Measurements from ENCODE around the gene APOH.
A peak's percentile ranks its signal among the peaks of the same experiment; 100 is the strongest.
"Not testable (repeated sequence)": the region's sequence is repeated elsewhere in the genome, so short reads cannot be mapped to it uniquely, and the experiment has no call there.

Gene APOH

GRCh38 chr17:66228887-66229782 is at the start of gene APOH:
APOH (minus strand) TSS chr17:66229415; CDS start chr17:66229379, 36 bp downstream.
- no peak for DNase-seq (ENCODE audit: low read depth)

- no peak for DNase-seq (ENCODE audit: low read depth)
Measured at GRCh38 chr17:66277191-66277590, 48.0 kb upstream of the APOH start.

GRCh38 chr17:66276328-66276937 is 47.2 kb upstream of the APOH start:
- no peak for DNase-seq (ENCODE audit: low read depth)

- DNase-seq (ENCODE audit: low read depth) = no peak
Measured at GRCh38 chr17:66275651-66276050, 46.4 kb upstream of the APOH start.

- no peak for DNase-seq (ENCODE audit: low read depth)
Measured at GRCh38 chr17:66273586-66273848, 44.3 kb upstream of the APOH start.

- DNase-seq (ENCODE audit: low read depth) = no peak
Measured at GRCh38 chr17:66272811-66273585, 43.8 kb upstream of the APOH start.

- no peak for DNase-seq (ENCODE audit: low read depth)
Measured at GRCh38 chr17:66271512-66271911, 42.3 kb upstream of the APOH start.

- DNase-seq (ENCODE audit: low read depth) = no peak
Measured at GRCh38 chr17:66270106-66270505, 40.9 kb upstream of the APOH start.

- DNase-seq (ENCODE audit: low read depth) = no peak
Measured at GRCh38 chr17:66268247-66268927, 39.2 kb upstream of the APOH start.

- no peak for DNase-seq (ENCODE audit: low read depth)
Measured at GRCh38 chr17:66264696-66265095, 35.5 kb upstream of the APOH start.

- no peak for DNase-seq (ENCODE audit: low read depth)
Measured at GRCh38 chr17:66262767-66263166, 33.6 kb upstream of the APOH start.

GRCh38 chr17:66260688-66261087 is 31.5 kb upstream of the APOH start:
- DNase-seq (ENCODE audit: low read depth) = no peak

GRCh38 chr17:66260275-66260674 is 31.1 kb upstream of the APOH start:
- DNase-seq (ENCODE audit: low read depth) = no peak

GRCh38 chr17:66255527-66255971 is 26.3 kb upstream of the APOH start:
- no peak for DNase-seq (ENCODE audit: low read depth)

- DNase-seq (ENCODE audit: low read depth) = peak; percentile 20
Measured at GRCh38 chr17:66255112-66255511, 25.9 kb upstream of the APOH start.

- not testable (repeated sequence) for DNase-seq (ENCODE audit: low read depth)
Measured at GRCh38 chr17:66253458-66253857, 24.2 kb upstream of the APOH start.

GRCh38 chr17:66250686-66251085 is 21.5 kb upstream of the APOH start:
- no peak for DNase-seq (ENCODE audit: low read depth)

- DNase-seq (ENCODE audit: low read depth) = no peak
Measured at GRCh38 chr17:66248285-66248684, 19.1 kb upstream of the APOH start.

GRCh38 chr17:66241839-66242238 is 12.6 kb upstream of the APOH start:
- no peak for DNase-seq (ENCODE audit: low read depth)

GRCh38 chr17:66240630-66241029 is 11.4 kb upstream of the APOH start:
- DNase-seq (ENCODE audit: low read depth) = no peak

GRCh38 chr17:66240013-66240412 is 10.8 kb upstream of the APOH start:
- DNase-seq (ENCODE audit: low read depth) = no peak

GRCh38 chr17:66235377-66235994 is 6.3 kb upstream of the APOH start:
- DNase-seq (ENCODE audit: low read depth) = no peak

All from stimulated activated CD4-positive, alpha-beta T cell treated with anti-CD3 and anti-CD28 coated beads, Interleukin-2, amount 100 ng/mL, for 4 hours (primary cell).